Measurements from ENCODE around the gene SLC49A4. TPM values are rescaled to one million over a fixed set of nuclear protein-coding genes. Genes with fewer than 3 reads are reported as not detected.

Gene SLC49A4
- total and polyA plus RNA-seq, 12 donors: 2.2 to 40.8 (median 17.5) TPM

DNA sequence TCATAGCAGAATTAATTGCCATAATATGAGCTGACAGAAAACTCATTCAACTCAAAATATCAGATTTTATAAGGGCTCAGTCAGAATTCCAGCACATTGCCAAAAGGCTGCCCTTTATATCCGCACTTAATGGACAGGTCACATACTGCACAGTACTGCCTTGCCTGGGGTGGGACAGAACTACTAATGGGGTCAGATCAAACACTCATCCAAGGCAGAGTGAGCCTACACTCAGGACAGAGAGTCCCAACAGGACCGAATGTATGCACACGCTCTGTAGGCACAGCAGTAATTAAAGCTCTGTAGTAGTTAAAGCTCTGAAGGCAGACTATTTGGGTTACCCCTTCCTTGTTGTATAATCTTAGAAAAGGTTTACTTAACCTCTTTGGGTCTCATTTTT, 28.4 kb upstream of the SLC49A4 start:
- no peak overlapping the region for H3K4me3 ChIP-seq
- H3K9me3 ChIP-seq (replicated peaks in 1 of 3): no peaks in the 10 kb centered on the region
- no peaks in the 10 kb centered on the region for H3K27me3 ChIP-seq
- peaks cover 2 to 16% of the 10 kb centered on the region in 2 donors for H3K4me1 ChIP-seq (replicated peaks in 1 of 2)
- H3K27ac ChIP-seq: no peak overlapping the region
- WGBS, 4 donors: 95 to 100% (median 96%) methylated on average over 3 of the region's 3 CpGs
- intact Hi-C loops (cut with DNase I): no loop called here
- no peak for TF ChIP-seq POLR2A (IDR thresholded peaks at IDR 0.05)
- no peak for TF ChIP-seq CTCF (IDR thresholded peaks at IDR 0.05)
- no peaks in the 10 kb centered on the region for H3K36me3 ChIP-seq (replicated peaks in 1 of 2)
- no peak for DNase-seq

- TF ChIP-seq POLR2A (IDR thresholded peaks at IDR 0.05) (no peak), CTCF (IDR thresholded peaks at IDR 0.05) (no peak)
- intact Hi-C loops (cut with DNase I): no loop called here
- Histone ChIP-seq H3K4me3 (no peak overlapping the region), H3K36me3 (replicated peaks in 1 of 2) (no peaks in the 10 kb centered on the region), H3K9me3 (replicated peaks in 1 of 3) (no peaks in the 10 kb centered on the region), H3K4me1 (replicated peaks in 1 of 2) (peaks cover 2 to 8% of the 10 kb centered on the region in 2 donors), H3K27me3 (no peaks in the 10 kb centered on the region), H3K27ac (peak overlapping the region in 1 of 5 donors; percentile 61)
- no peak for DNase-seq
- WGBS, 4 donors: 80 to 87% (median 86%) methylated on average over 3 of the region's 3 CpGs
Measured at GRCh38 chr3:122767540-122768372, 27.1 kb upstream of the SLC49A4 start.

DNA sequence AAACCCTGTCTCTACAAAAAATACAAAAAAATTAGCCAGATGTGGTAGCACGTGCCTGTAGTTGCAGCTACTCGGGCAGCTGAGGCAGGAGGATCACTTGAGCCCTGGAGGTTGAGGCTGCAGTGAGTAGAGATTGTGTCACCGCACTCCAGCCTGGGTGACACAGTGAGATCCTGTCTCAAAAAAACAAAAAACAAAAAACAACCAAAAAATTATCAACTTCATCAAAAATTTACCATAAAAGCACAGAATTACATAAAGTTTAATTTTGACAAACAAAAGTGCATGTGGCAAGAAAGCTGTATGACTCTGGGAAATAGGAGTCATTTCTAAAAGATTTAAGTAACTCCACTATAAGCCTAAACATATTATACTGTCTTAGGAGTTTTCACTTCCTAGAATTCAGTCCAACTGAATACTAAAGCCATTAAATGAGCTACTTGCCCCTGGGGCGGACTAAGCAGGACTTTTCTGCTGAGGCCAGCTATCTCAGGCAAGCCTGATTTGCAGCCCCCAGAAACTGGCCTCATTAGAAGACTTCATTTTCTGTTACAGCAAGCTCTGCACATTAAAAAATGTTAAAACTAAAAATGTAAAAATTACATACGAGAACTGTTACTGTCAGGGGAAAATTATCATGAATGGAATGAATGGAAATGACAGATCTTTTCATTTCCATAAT, 24.2 kb upstream of the SLC49A4 start:
- WGBS, 4 donors: 84 to 96% (median 93%) methylated on average over 5 of the region's 5 CpGs
- Histone ChIP-seq H3K4me3 (no peak overlapping the region), H3K27me3 (no peaks in the 10 kb centered on the region), H3K9me3 (replicated peaks in 1 of 3) (no peaks in the 10 kb centered on the region), H3K36me3 (replicated peaks in 1 of 2) (no peaks in the 10 kb centered on the region), H3K4me1 (replicated peaks in 1 of 2) (peaks cover 2 to 6% of the 10 kb centered on the region in 2 donors), H3K27ac (peak overlapping the region in 2 of 5 donors; percentile 2 to 42)
- intact Hi-C loops (cut with DNase I): no loop called here
- DNase-seq: no peak
- TF ChIP-seq POLR2A (IDR thresholded peaks at IDR 0.05): no peak
- TF ChIP-seq CTCF (IDR thresholded peaks at IDR 0.05): no peak

DNA sequence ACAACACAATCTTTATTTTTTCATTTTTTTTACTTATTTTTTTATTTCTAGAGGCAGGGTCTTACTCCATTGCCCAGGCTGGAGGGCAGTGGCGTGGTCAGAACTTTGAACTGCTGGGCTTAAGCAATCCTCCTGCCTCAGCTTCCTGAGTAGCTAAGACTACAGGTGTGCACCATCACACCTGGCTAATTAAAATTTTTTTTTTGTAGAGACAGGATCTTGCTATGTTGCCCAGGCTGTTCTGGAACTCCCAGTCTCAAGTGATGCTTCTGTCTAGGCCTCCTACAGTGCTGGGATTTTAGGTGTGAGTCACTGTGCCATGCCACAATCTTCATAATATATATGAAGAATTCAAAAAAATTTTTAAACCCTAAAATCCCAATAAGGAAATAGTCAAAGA, 22.0 kb upstream of the SLC49A4 start:
- Histone ChIP-seq H3K4me3 (no peak overlapping the region), H3K9me3 (replicated peaks in 1 of 3) (no peaks in the 10 kb centered on the region), H3K4me1 (replicated peaks in 1 of 2) (peaks cover 2 to 6% of the 10 kb centered on the region in 2 donors), H3K36me3 (replicated peaks in 1 of 2) (peaks cover 0 to 3% of the 10 kb centered on the region in 2 donors), H3K27me3 (no peaks in the 10 kb centered on the region), H3K27ac (no peak overlapping the region)
- DNase-seq: no peak
- TF ChIP-seq CTCF (IDR thresholded peaks at IDR 0.05) (no peak), POLR2A (IDR thresholded peaks at IDR 0.05) (no peak)
- intact Hi-C loops (cut with DNase I): no loop called here
- 91 to 100% (median 92%) methylated on average over 1 of the region's 1 CpG for WGBS, 4 donors

Data from adrenal gland (tissue), 12 donors.